ENCODE results near the gene RAD51B.

Gene RAD51B

DNA sequence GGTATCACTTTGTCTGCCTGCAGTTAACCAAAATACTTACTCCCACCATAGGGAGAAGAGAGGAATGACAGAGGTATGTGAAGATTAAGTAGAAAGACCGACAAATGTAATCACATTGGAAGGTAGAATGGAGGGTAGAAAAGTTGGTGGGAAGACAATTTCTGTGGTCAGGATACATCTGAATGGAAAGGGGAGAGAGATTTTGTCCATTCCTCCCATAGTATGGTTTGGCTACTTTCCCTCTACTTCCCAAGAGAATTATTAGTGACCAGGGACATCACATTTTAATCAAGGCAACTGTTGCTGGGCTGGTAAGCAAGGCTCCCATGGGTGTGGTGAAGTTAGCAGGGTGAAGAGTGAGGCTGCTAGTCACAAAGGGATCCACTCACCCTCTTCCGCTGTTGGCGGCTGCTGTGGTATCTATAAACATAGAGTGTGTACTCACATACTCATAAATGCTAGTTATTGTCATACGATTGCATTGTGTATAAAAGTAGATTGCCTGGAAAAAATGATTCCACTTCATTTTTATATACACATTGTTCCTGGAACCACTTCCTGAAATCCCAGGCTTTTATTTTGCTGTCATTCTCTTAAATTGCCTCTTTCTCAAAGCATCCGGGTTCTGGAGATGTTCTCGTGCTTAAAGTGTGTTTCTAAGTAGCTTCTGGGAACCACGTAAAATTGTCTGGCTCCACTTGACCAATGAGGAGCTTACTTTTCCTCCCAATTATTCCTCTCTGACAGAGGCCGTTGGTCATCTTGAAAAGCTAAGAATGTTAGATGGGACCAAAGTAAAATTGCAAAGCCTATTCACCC, 560.1 kb downstream of the RAD51B start:
- no peak for TF ChIP-seq ZNF274 (IDR thresholded peaks at IDR 0.05; ENCODE audit: low read depth, low read length)
- H3K4me3 ChIP-seq (ENCODE audit: low read length): peak overlapping the region; percentile 28; the same call in 1 of the 2 replicates

GRCh38 chr14:68380329-68380741, 560.8 kb downstream of the RAD51B start:
- TF ChIP-seq ZNF274 (IDR thresholded peaks at IDR 0.05; ENCODE audit: low read depth, low read length): no peak
- H3K4me3 ChIP-seq (ENCODE audit: low read length): no peak overlapping the region

DNA sequence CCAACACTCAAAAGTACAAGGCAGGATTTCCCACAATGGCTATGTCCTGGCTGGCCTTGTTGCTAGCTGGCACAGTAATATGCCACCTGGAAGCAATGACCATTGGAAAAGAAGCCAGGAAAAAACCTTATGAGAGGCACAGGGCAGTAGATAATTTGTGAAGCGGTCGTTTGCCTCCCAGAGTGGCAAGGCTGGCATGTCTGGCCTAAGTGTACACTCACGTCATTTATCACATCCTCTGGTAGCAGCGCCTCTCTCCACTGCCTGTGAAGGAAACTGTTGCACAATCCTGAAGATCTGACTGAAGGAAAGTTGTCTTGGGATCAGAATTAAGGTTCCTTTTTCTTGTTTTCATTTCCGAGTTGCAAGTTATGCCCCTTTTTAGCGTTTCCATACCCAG, 564.8 kb downstream of the RAD51B start:
- no peak overlapping the region for H3K4me3 ChIP-seq (ENCODE audit: low read length)
- TF ChIP-seq ZNF274 (IDR thresholded peaks at IDR 0.05; ENCODE audit: low read depth, low read length): no peak

DNA sequence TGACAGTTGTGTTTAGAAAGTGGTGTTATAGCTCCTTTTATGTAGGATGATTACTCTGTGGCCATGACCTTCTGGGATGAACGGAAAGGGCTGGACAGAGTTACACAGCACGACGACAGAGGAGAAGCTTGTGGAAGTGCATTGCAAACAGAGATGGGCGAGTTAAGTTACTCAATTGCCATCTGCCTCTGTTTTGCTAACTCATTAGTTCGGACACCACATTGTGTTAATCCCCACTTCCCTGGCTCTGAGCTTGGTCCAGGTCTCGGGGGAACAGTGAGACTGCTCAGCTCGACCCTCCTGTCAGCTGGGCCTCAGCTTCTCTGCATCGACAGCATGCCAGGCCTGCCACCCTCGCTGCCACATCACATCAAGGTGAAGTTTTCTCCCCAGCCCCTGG, 565.3 kb downstream of the RAD51B start:
- TF ChIP-seq ZNF274 (IDR thresholded peaks at IDR 0.05; ENCODE audit: low read depth, low read length): no peak
- no peak overlapping the region for H3K4me3 ChIP-seq (ENCODE audit: low read length)

DNA sequence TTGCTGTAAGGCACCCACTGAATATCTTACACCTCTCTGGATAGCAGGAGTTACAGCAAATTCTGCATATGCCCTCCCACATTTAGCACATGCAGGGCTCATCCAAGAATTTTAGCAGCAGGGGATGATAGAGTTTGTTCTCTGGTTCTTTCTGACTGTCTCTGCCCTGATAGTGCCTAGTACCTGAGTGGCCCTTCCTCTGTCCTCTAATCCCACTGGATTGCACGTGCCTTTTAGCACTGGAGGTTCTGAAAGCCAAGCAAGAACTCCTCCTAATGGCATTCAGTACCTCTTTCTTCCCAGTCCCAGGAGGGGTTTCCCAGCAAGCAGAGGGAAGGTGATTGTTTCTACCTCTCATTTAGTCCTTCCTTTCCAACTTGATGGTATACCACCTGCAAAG, 566.9 kb downstream of the RAD51B start:
- H3K4me3 ChIP-seq (ENCODE audit: low read length): no peak overlapping the region
- TF ChIP-seq ZNF274 (IDR thresholded peaks at IDR 0.05; ENCODE audit: low read depth, low read length): no peak

DNA sequence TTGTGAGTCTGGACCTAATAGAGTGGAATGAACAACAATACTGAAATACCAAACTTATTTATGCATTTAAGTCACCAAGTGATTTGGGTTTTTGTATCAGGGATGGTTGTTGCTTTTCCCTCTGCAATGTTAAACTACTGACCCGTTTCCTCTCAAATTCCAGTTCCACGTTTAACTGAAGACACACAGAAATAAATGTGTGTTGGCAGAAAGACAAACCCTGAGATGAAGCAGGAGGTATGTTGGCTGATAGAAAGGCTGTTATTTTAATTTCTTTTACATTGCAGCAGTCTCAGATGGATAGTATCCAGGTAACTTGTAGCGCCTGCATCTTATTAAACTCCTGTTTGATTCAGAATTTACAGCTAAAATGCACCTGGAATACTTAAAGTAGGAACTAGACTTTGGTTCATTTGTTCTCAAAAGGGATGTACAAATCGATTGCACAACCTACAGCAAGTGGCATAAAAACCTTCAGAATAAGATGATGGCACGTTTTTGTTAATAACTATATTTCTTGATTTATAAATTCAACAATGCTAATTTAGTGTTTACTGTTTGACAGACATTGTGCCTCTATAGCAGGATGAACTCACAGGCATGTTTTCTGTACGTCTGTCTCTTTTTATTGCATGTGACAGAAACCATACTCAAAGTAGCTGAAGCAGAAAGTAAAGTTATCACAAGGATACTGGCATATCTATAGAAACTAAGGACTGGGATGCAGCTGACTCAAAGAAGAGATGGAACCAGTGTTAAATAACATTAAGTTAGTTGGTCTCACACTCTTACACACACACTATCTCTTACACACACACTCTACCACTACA, 567.6 kb downstream of the RAD51B start:
- TF ChIP-seq ZNF274 (IDR thresholded peaks at IDR 0.05; ENCODE audit: low read depth, low read length): no peak
- H3K4me3 ChIP-seq (ENCODE audit: low read length): no peak overlapping the region

GRCh38 chr14:68389943-68390342, 570.4 kb downstream of the RAD51B start:
- H3K4me3 ChIP-seq (ENCODE audit: low read length): no peak overlapping the region
- no peak for TF ChIP-seq ZNF274 (IDR thresholded peaks at IDR 0.05; ENCODE audit: low read depth, low read length)

- H3K4me3 ChIP-seq (ENCODE audit: low read length): no peak overlapping the region
- TF ChIP-seq ZNF274 (IDR thresholded peaks at IDR 0.05; ENCODE audit: low read depth, low read length): no peak
These were observed 571.2 kb downstream of the RAD51B start for GRCh38 chr14:68390741-68391140.

DNA sequence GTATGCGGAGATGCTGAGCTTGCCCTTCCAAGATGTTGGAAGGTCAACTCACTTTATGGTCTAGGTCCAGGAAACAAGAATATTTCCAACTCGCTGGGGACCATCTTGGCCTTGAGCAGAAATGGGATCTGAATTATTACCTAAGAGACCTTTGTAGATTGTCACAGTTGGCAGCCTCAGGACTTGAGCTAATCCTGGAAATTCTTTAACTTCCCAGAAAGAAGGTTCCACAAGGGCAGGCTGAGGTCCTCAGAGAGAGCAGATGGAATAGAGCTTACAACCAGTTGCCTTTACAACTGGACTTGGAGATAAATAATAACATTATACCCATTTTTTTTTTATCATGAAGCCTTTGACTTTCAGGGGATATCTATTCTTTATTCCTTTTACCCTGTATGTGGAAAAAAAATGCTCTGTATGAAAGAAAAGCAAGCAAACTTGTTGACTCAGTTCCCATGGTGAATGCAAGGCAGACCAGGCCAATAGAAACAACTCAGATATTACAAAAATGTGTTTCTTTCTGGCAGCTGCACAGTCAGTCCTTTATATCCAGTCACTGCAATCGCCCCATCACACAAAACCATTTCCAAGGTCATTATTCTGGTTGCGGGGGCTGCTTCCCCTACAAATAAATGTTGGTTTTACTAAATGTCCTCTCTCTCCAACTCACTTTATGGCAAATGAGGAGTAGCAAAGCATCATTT, 571.9 kb downstream of the RAD51B start:
- TF ChIP-seq ZNF274 (IDR thresholded peaks at IDR 0.05; ENCODE audit: low read depth, low read length): no peak
- no peak overlapping the region for H3K4me3 ChIP-seq (ENCODE audit: low read length)

DNA sequence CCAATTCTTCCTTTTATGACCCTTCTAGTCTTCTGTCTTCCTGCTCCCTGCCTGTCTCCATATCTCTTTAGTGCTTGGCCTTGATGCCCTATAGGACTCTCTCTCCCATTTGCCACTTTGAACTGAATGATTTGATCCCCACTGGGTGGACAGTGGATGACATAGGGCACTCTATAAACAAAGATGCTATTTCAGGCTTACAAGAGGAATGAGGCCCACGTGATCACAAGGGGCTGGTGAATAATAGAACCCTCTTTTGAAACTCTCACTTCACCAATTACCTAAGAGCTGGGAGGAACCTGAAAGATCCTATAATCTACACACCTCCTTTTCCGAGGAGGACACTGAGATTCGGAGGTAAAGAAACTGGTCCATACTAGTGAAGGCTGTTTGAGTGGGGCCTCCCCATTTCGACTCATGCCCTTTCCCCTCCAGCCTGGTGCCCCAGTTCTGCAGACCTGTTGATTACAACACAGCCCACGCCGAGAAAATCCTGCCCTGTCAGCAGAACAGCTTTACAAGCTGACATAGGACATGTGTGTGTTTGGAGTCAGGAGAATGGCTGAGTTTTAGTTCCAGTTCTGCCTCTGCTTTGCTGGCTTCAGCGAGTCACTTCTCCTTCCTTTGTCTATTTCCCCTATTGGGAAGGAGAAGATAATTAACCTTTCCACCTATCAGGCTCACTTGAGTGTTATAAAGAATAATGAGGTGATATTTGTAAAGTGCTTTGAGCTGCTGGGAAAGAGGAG, 573.0 kb downstream of the RAD51B start:
- no peak overlapping the region for H3K4me3 ChIP-seq (ENCODE audit: low read length)
- TF ChIP-seq ZNF274 (IDR thresholded peaks at IDR 0.05; ENCODE audit: low read depth, low read length): no peak

DNA sequence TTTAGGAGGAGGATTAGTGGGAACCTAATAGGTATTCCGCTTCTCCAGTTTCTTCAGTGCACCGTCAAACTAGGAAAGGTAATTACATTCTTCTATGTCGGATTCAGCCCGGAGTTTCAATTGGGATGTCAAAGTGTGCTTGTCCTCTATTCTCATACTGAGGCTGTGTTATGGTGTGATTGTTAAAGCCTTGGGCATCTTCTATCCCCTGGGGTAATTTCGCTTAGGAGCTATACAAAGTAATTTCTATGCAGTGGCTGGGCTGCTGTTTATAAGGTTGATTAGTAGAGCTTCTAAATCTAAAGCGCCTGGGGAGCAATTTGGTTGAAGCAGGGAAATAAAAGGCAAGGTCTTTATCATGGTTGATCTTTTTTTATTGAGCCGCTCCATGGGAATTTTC, 573.7 kb downstream of the RAD51B start:
- TF ChIP-seq ZNF274 (IDR thresholded peaks at IDR 0.05; ENCODE audit: low read depth, low read length): no peak
- H3K4me3 ChIP-seq (ENCODE audit: low read length): no peak overlapping the region

- no peak for TF ChIP-seq ZNF274 (IDR thresholded peaks at IDR 0.05; ENCODE audit: low read depth, low read length)
- H3K4me3 ChIP-seq (ENCODE audit: low read length): no peak overlapping the region
These were observed 574.7 kb downstream of the RAD51B start for GRCh38 chr14:68394118-68394763.

DNA sequence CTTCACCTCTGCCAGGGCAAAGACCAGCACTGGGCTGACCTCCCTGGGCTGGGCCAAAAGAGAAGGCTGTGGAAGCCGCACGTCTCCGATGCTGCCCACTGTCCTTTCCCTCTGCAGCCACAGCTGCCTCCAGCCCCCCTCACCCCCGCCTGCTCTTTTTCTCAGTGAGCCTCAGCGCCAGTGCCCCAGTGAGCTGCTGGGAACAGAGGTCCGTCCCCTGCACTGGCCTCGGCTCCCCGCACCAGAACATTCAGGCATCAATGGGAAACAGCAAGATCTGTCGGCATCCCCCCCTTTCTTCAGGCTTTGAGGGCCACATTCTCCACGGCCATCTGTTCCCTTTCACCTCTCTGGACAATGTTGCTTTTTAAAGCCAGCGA, 575.2 kb downstream of the RAD51B start:
- no peak overlapping the region for H3K4me3 ChIP-seq (ENCODE audit: low read length)
- TF ChIP-seq ZNF274 (IDR thresholded peaks at IDR 0.05; ENCODE audit: low read depth, low read length): no peak
